Endodermal cell (in vitro differentiated cells): ENCODE results near the gene DHTKD1. TPM values are rescaled to one million over a fixed set of nuclear protein-coding genes. Genes with fewer than 3 reads are reported as not detected.

ENCODE experiments used
- DNase-seq: peaks from one replicate; pipeline ENCODE4 v3.0.0-alpha.2; 2017
- H3K27ac ChIP-seq: 2 replicates; pipeline ENCODE4 v1.5.1; 2013; ENCODE audit warnings: mild to moderate bottlenecking, low read depth, low read length, moderate library complexity
- H3K27me3 ChIP-seq: 2 replicates; pipeline ENCODE4 v1.6.1; 2013; ENCODE audit warnings: mild to moderate bottlenecking, low read length, moderate library complexity; ENCODE audit not compliant: insufficient read depth, control insufficient read depth, poor library complexity, severe bottlenecking
- H3K36me3 ChIP-seq: 2 replicates; pipeline ENCODE4 v1.7.0; 2013; ENCODE audit warnings: mild to moderate bottlenecking, low read length, moderate library complexity; ENCODE audit not compliant: control insufficient read depth, insufficient read depth
- H3K4me1 ChIP-seq: one replicate; pipeline ENCODE4 v1.7.0; 2013; ENCODE audit warnings: low read length; ENCODE audit not compliant: control insufficient read depth, insufficient read depth
- H3K4me3 ChIP-seq: 2 replicates; pipeline ENCODE4 v1.5.1; 2013; ENCODE audit warnings: mild to moderate bottlenecking, low read length, moderate library complexity
- H3K9ac ChIP-seq: 2 replicates; pipeline ENCODE4 v1.6.1; 2013; ENCODE audit warnings: mild to moderate bottlenecking, low read length, moderate library complexity; ENCODE audit not compliant: poor library complexity, severe bottlenecking; ENCODE audit errors: extremely low read depth
- H3K9me3 ChIP-seq: 2 replicates; pipeline ENCODE4 v1.6.1; 2013; ENCODE audit warnings: mild to moderate bottlenecking, low read length, moderate library complexity; ENCODE audit not compliant: control insufficient read depth
- H3K27ac Mint-ChIP-seq: 2 replicates; pipeline ENCODE4 v1.8.0; 2020; ENCODE audit warnings: mixed read lengths
- H3K27me3 Mint-ChIP-seq: 2 replicates; pipeline ENCODE4 v1.8.0; 2021; ENCODE audit warnings: mild to moderate bottlenecking, mixed read lengths; ENCODE audit not compliant: insufficient read depth
- H3K36me3 Mint-ChIP-seq: 2 replicates; pipeline ENCODE4 v1.8.0; 2020; ENCODE audit warnings: low read depth, mixed read lengths
- H3K4me1 Mint-ChIP-seq: 2 replicates; pipeline ENCODE4 v1.8.0; 2020; ENCODE audit warnings: mixed read lengths
- H3K4me3 Mint-ChIP-seq: 2 replicates; pipeline ENCODE4 v1.8.0; 2020; ENCODE audit warnings: mild to moderate bottlenecking, moderate library complexity, mixed read lengths
- H3K9me3 Mint-ChIP-seq: 2 replicates; pipeline ENCODE4 v1.8.0; 2020; ENCODE audit warnings: mild to moderate bottlenecking, mixed read lengths
- CTCF ChIP-seq: fragments of 200-600 bp; sonication (generic); conservative IDR thresholded peaks from 2 replicates; pipeline ENCODE4 v1.5.0; 2021; ENCODE audit warnings: antibody characterized with exemption, mild to moderate bottlenecking
- WGBS, 2 experiments: methylation state at CpG; one replicate each; pipeline versions ENCODE4 v1.1.5 to v1.1.7; 2013; ENCODE audit warnings: missing lambda C conversion rate in 2 of 2, mixed read lengths in 1 of 2; ENCODE audit not compliant: insufficient coverage in 1 of 2, insufficient read length in 1 of 2; 5-methylcytosine and 5-hydroxymethylcytosine counted together
- total RNA-seq, 2 donors: library from RNA; stranded (reverse); fragmentation: NEBNext Ultra II Directional in 1 of 2; extraction: Animal tissue kit (Norgen Biotek cat#: 25700) in 1 of 2; gene quantifications; 2 replicates in 1 of 2; 3 replicates in 1 of 2; pipeline ENCODE4 v1.2.1, GENCODE V29; 2021

The DHTKD1 gene
- total RNA-seq, 2 donors from 2014 or later = 56.9 to 61.5 TPM

GRCh38 chr10:12073526-12073925, 4.8 kb downstream of the DHTKD1 start:
- H3K36me3 ChIP-seq = peaks cover 8% of the 10 kb centered on the region
- Mint-ChIP-seq H3K27me3 (no peaks in the 10 kb centered on the region), H3K9me3 (no peaks in the 10 kb centered on the region), H3K4me3 (no peak overlapping the region), H3K4me1 (peaks cover 3% of the 10 kb centered on the region), H3K36me3 (peaks cover 27% of the 10 kb centered on the region), H3K27ac (no peak overlapping the region)
- DNase-seq = no peak
- 92 to 98% methylated on average over 3 to 4 of the region's 4 CpGs for WGBS, 2 experiments
- no peaks in the 10 kb centered on the region for H3K9me3 ChIP-seq
- no peak overlapping the region for H3K4me3 ChIP-seq
- no peaks in the 10 kb centered on the region for H3K4me1 ChIP-seq
- no peak overlapping the region for H3K27ac ChIP-seq
- no peak overlapping the region for H3K9ac ChIP-seq
- no peak for TF ChIP-seq CTCF
- H3K27me3 ChIP-seq = no peaks in the 10 kb centered on the region

GRCh38 chr10:12077580-12078180, 8.9 kb downstream of the DHTKD1 start:
- no peak overlapping the region for H3K27ac Mint-ChIP-seq
- WGBS, 2 experiments = 81 to 88% methylated on average over 9 of the region's 9 CpGs

GRCh38 chr10:12081470-12081869, 12.7 kb downstream of the DHTKD1 start:
- no peak overlapping the region for H3K27ac ChIP-seq
- Mint-ChIP-seq H3K36me3 (peaks cover 56% of the 10 kb centered on the region), H3K27ac (no peak overlapping the region)

More at GRCh38 chr10:12077580-12078180, 8.9 kb downstream of the DHTKD1 start:
- no peak overlapping the region for H3K9ac ChIP-seq
- H3K27me3 Mint-ChIP-seq = no peaks in the 10 kb centered on the region
- peaks cover 55% of the 10 kb centered on the region for H3K36me3 Mint-ChIP-seq
- no peak for DNase-seq
- no peak overlapping the region for H3K27ac ChIP-seq
- no peaks in the 10 kb centered on the region for H3K27me3 ChIP-seq
- no peak overlapping the region for H3K4me3 ChIP-seq
- H3K9me3 ChIP-seq = no peaks in the 10 kb centered on the region
- no peak for TF ChIP-seq CTCF
- H3K4me3 Mint-ChIP-seq = no peak overlapping the region
- H3K4me1 Mint-ChIP-seq = no peaks in the 10 kb centered on the region
- no peaks in the 10 kb centered on the region for H3K9me3 Mint-ChIP-seq
- peaks cover 19% of the 10 kb centered on the region for H3K36me3 ChIP-seq
- no peaks in the 10 kb centered on the region for H3K4me1 ChIP-seq

More at GRCh38 chr10:12081470-12081869, 12.7 kb downstream of the DHTKD1 start:
- Histone ChIP-seq H3K36me3 (peaks cover 34% of the 10 kb centered on the region), H3K27me3 (no peaks in the 10 kb centered on the region), H3K4me1 (no peaks in the 10 kb centered on the region), H3K4me3 (no peak overlapping the region), H3K9ac (no peak overlapping the region), H3K9me3 (no peaks in the 10 kb centered on the region)
- no peak overlapping the region for H3K4me3 Mint-ChIP-seq
- no peaks in the 10 kb centered on the region for H3K9me3 Mint-ChIP-seq
- WGBS, 2 experiments = 90 to 91% methylated on average over 4 to 8 of the region's 8 CpGs
- peak; percentile 59 for DNase-seq
- no peaks in the 10 kb centered on the region for H3K4me1 Mint-ChIP-seq
- TF ChIP-seq CTCF = no peak
- H3K27me3 Mint-ChIP-seq = no peaks in the 10 kb centered on the region
